OCI-LY7 (cell line): Measurements from ENCODE around the gene LSMEM2. TPM values are rescaled to one million over a fixed set of nuclear protein-coding genes. Genes with fewer than 3 reads are reported as not detected.

Experiments
- BruUV-seq: library from RNA; stranded (reverse); fragments of 400-500 nt; replicated peaks from 2 replicates; lab custom pipeline; 2021; lab: Mats Ljungman, UMichigan
- CTCF ChIA-PET: fragments of 300-600 bp; sonication (Branson Sonifier 250); formaldehyde crosslinking; loops from one replicate; lab custom pipeline; 2022; ENCODE audit warnings: antibody characterized with exemption; ENCODE audit not compliant: unreplicated experiment; lab: Charles Lee
- POLR2A ChIA-PET: fragments of 300-600 bp; sonication (Branson Sonifier 250); formaldehyde crosslinking; loops from one replicate; lab custom pipeline; 2022; ENCODE audit warnings: antibody characterized with exemption; lab: Charles Lee
- DNase-seq: peaks from one replicate; pipeline ENCODE4 v3.0.0-alpha.2; 2015; ENCODE audit warnings: low spot score
- H2AFZ ChIP-seq: fragments of 200-600 bp; sonication (generic), shearing (Covaris generic); 2 replicates; pipeline ENCODE4 v1.6.1; 2014; ENCODE audit warnings: mild to moderate bottlenecking, antibody characterized with exemption, low read length, moderate library complexity
- H3K27ac ChIP-seq: fragments of 200-600 bp; sonication (generic); 2 replicates; pipeline ENCODE4 v1.5.1; 2014; ENCODE audit warnings: mixed run types, low read depth, mild to moderate bottlenecking, moderate library complexity, low read length, inconsistent platforms; ENCODE audit not compliant: poor library complexity, severe bottlenecking
- H3K36me3 ChIP-seq: fragments of 200-600 bp; sonication (generic); 2 replicates; pipeline ENCODE4 v1.6.1; 2014; ENCODE audit warnings: mild to moderate bottlenecking, antibody characterized with exemption, low read length, moderate library complexity, mixed read lengths; ENCODE audit not compliant: insufficient read depth
- H3K4me1 ChIP-seq: fragments of 200-600 bp; sonication (generic); 2 replicates; pipeline ENCODE4 v1.5.1; 2014; ENCODE audit warnings: mild to moderate bottlenecking, low read length; ENCODE audit not compliant: insufficient read depth, poor library complexity, severe bottlenecking
- H3K4me2 ChIP-seq: fragments of 200-600 bp; sonication (generic); 2 replicates; pipeline ENCODE4 v1.6.1; 2014; ENCODE audit warnings: mild to moderate bottlenecking, low read length
- H3K4me3 ChIP-seq: fragments of 200-600 bp; sonication (generic); 2 replicates; pipeline ENCODE4 v1.5.1; 2014; ENCODE audit warnings: mild to moderate bottlenecking, low read depth, low read length; ENCODE audit not compliant: poor library complexity, severe bottlenecking
- H3K79me2 ChIP-seq: fragments of 200-600 bp; sonication (generic); 2 replicates; pipeline ENCODE4 v1.6.1; 2016; ENCODE audit warnings: low read depth, mild to moderate bottlenecking, low read length, moderate library complexity, mixed read lengths; ENCODE audit not compliant: insufficient read depth
- H3K9me2 ChIP-seq: fragments of 200-600 bp; sonication (generic); 2 replicates; pipeline ENCODE4 v1.6.1; 2016; ENCODE audit warnings: mild to moderate bottlenecking, low read length, mixed read lengths; ENCODE audit not compliant: insufficient read depth
- H3K9me3 ChIP-seq: fragments of 200-600 bp; sonication (generic); 2 replicates; pipeline ENCODE4 v1.6.1; 2014; ENCODE audit warnings: mild to moderate bottlenecking, mixed run types, low read length, mixed read lengths
- H4K20me1 ChIP-seq: fragments of 200-600 bp; sonication (generic); 2 replicates; pipeline ENCODE4 v1.6.1; 2014; ENCODE audit warnings: mild to moderate bottlenecking, antibody characterized with exemption, low read length, moderate library complexity, mixed read lengths; ENCODE audit not compliant: insufficient read depth
- CTCF ChIP-seq: fragments of 200-600 bp; sonication (generic); conservative IDR thresholded peaks from 2 replicates; pipeline ENCODE4 v1.5.1; 2014; ENCODE audit warnings: mild to moderate bottlenecking, antibody characterized with exemption, low read length, moderate library complexity, mixed read lengths
- EZH2phosphoT487 ChIP-seq: fragments of 200-600 bp; sonication (generic); IDR thresholded peaks from 2 replicates; pipeline ENCODE4 v1.6.1; 2018; ENCODE audit warnings: low read depth, borderline replicate concordance, mild to moderate bottlenecking, mixed run types, antibody characterized with exemption, low read length, moderate library complexity, mixed read lengths
- intact Hi-C: fragments of 100-400 bp; cut with micrococcal nuclease; formaldehyde crosslinking; loops from one replicate; pipeline ENCODE4 v1.10.0; 2022; ENCODE audit not compliant: unreplicated experiment
- total RNA-seq, 2 experiments: library from RNA; depleted of rRNA in 1 of 2; stranded (reverse); fragments of >200 nt in 1 of 2; shearing (Covaris generic) in 1 of 2; gene quantifications; 2 replicates each; pipeline ENCODE4 v1.2.3, GENCODE V29; 2014 to 2022

Gene LSMEM2
- total RNA-seq, 2 experiments from 2014 or later: not detected

DNA sequence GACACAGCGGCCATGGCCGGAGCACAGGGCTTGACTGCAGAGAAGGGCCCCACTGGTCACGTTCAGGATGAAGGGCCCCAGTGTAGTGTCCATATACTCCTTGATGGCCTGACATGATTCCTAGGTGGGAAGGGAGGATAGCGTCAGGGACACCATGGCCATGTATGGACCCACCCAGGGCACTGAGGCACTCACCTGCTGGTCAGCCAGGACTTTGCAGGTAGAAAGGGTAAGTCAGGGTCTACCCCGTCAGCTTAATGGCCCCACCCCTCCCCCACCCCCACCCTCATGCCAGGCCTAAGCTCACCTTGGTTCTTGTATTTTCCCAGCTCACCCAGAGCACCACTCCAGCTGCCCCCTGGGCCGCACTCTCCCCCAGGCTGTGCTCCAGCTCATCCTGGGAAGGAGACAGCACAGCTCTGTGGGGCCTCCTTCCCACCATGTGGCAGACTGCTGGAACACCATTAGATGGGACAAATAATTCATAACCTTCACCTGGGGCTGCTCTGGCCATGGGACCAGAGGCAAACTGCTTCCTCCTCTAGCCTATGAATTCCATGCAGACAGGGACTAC is 21.9 kb downstream of the LSMEM2 start:
- no peak for TF ChIP-seq CTCF
- TF ChIP-seq EZH2phosphoT487: no peak
- Histone ChIP-seq H4K20me1 (no peaks in the 10 kb centered on the region), H3K79me2 (no peaks in the 10 kb centered on the region), H3K9me3 (no peaks in the 10 kb centered on the region), H3K9me2 (no peaks in the 10 kb centered on the region), H3K4me1 (peaks cover 19% of the 10 kb centered on the region), H3K36me3 (no peaks in the 10 kb centered on the region), H2AFZ (no peak overlapping the region), H3K4me3 (peak overlapping the region; percentile 78), H3K27ac (no peak overlapping the region), H3K4me2 (peak overlapping the region; percentile 73; the same call in 1 of the 2 replicates)
- no peak for DNase-seq
- POLR2A ChIA-PET: no interaction called here
- intact Hi-C loops: no loop called here
- CTCF ChIA-PET: interaction anchor here (0.6 kb wide), 2 partner anchors 67 to 106 kb away, joined by 3 read pairs; no protein-coding TSS in a partner anchor
- no TSS peak for BruUV-seq

DNA sequence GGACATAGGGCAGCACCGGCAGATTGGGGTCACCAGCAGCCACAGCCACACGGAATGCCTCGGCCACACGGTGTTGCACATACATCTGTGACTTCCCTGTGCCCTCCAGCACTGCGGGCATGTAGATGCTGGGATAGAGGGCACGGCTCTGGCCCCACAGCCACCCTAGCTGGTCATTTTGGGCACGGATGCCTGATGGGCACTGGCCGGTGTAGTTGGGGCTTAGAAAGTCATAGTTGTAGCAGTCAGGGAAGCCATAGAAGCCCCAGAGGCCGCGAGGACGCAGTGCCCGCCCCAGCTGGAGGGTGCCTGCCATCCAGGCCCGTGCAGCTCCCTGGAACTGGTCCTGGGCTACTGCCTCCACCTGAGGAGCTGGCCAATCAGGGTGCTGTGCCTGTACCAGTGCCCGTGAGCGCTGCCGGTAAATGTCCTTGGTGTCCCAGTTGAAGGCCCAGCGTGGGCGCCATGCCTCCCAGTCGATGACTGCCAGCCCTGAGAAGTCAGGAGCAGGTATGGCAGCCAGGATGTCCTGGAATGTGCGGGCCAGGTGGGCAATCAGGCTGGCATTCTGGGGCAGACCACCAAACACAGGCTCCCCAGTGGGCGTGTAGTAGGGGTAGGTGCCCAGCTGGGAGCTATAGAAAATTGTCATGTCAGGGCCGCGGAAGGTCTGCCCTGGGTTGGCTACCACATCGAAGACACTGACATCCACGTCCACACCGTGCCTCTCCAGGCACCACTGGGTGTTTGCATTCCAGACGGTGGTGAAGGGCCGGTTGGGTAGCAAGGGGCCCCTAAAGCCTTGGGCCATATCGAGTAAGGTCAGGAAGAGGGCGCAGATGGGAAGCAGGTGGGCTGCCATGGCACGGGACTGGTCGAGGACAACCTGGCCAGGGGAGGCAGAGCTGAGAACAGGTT is 23.5 kb downstream of the LSMEM2 start:
- Histone ChIP-seq H3K9me3 (0 out of 2 replicates have a peak, but pooled peaks cover 3% of the 10 kb centered on the region), H2AFZ (no peak overlapping the region), H3K36me3 (no peaks in the 10 kb centered on the region), H3K4me3 (no peak overlapping the region), H3K79me2 (no peaks in the 10 kb centered on the region), H4K20me1 (no peaks in the 10 kb centered on the region), H3K4me1 (peaks cover 19% of the 10 kb centered on the region), H3K9me2 (no peaks in the 10 kb centered on the region), H3K27ac (no peak overlapping the region), H3K4me2 (no peak overlapping the region)
- TF ChIP-seq CTCF (no peak), EZH2phosphoT487 (no peak)
- BruUV-seq: no TSS peak
- ChIA-PET CTCF (no interaction called here), POLR2A (no interaction called here)
- intact Hi-C loops: no loop called here
- DNase-seq: no peak
